ENCODE data around the gene RASAL2.

DNA sequence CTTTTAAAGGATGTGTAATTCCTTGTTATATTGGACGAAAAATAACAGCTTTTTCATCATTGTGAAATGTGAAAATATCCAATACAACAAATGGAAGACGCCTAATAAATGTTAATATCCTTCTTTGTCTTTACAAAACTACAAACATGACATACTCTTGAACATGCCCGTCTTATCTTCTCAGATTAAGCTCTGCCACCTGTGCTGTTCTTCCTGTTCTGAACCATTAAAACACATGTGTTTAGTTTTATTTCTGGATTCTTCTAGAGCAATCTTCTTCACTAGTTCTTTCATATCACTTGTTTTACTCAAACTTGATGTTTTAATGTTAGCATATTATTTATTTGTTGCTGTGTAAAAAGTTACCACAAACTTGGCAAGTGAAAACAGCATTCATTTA, 255.9 kb downstream of the RASAL2 start:
- TF ChIP-seq EZH2 (IDR thresholded peaks at IDR 0.05) (no peak), POLR2AphosphoS5 (IDR thresholded peaks at IDR 0.05; ENCODE audit: borderline replicate concordance, low read depth, low read length) (no peak)
